Stimulated activated CD4-positive, alpha-beta T cell treated with anti-CD3 and anti-CD28 coated beads, Interleukin-1b, Interleukin-23, amount 100 ng/mL, for 4 hours (primary cell): Measurements from ENCODE around the gene PIM1.
"Not testable (repeated sequence)": the region's sequence is repeated elsewhere in the genome, so short reads cannot be mapped to it uniquely, and the experiment has no call there.

Experiments
- DNase-seq, 2 donors: peaks; one replicate each; pipeline ENCODE4 v3.0.0-alpha.2; 2020; ENCODE audit warnings: low read depth in 2 of 2

PIM1 gene

DNA sequence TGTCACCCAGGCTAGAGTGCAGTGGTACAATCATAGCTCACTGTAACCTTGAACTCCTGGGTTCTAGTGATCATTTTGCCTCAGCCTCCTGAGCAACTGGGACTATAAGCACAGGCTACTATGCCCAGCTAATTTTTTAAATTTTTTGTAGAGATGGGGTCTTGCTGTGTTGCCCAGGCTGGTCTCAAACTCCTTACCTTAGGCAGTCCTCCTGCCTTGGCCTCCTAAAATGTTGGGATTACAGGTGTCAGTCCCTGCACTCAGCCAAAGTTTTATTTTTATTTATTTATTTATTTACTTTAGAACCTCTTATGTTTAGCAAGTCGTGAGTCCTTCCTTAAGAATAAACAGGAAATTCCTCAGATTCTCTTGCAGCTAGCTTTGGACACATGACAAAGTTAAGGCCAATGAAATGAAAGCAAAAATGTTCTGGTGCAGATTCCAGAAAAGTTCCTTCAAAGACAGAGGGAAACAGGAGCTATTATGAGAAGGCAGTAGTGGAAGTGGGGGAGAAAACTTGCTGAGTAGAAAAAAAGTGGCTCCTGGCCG, 19.1 kb downstream of the PIM1 start:
- DNase-seq: no peak

DNA sequence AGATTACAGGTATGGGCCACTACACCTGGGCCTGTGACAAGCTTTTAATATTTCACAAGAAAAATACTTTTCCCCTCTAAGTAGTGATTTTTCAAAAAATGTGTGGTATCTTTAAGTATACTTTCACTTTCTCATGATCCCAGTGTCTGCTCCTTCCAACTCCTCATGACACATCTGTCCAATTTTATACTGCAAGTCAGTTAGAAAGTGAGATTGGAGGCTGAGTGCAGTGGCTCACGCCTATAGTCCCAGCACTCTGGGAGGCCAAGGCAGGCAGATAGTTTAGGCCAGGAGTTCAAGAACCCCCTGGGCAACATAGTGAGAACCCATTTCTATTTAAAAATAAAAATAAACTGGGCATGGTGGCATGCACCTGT, 20.2 kb downstream of the PIM1 start:
- no peak for DNase-seq

DNA sequence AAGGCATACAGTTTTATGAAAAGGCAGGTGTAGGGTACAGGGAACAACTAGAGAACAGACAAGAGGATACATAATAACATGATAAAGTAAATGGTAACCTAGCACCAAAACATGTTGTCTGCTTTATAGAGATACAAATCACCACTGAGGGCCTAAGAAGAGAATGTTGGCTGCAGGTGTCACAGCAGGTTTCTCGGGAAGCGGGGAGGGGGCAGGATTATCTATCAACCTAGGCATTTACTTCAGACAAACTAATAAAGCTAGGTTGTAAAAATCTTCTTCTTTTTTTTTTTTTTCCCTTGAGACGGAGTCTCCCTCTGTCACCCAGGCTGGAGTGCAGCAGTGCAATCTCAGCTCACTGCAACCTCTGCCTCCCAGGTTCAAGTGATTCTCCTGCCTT, 22.7 kb downstream of the PIM1 start:
- no peak for DNase-seq

DNA sequence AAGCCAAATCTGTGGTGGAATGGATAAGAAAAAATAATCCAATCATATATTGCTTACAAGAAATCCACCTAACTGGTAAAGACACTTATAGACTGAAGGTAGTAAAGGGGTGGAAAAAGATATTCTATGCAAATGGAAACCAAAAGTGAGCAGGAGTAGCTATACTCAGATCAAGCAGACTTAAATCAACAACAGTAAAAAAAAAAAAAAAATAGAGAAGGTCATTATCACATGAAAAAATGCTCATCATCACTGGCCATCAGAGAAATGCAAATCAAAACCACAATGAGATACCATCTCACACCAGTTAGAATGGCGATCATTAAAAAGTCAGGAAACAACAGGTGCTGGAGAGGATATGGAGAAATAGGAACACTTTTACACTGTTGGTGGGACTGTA, 24.9 kb downstream of the PIM1 start:
- not testable (repeated sequence) for DNase-seq

DNA sequence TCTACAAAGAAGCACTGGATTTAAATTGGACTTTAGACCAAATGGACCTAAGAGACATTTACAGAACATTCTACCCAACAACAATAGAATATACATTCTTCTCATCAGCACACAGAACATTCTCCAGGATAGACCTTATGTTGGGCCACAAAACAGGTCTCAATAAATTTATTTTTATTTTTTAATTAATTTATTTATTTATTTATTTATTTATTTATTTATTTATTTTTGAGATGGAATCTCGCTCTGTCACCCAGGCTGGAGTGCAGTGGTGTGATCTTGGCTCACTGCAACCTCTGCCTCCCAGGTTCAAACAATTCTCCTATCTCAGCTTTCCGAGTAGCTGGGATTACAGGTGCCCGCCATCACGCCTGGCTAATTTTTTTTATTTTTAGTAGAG, 26.5 kb downstream of the PIM1 start:
- not testable (repeated sequence) for DNase-seq

DNA sequence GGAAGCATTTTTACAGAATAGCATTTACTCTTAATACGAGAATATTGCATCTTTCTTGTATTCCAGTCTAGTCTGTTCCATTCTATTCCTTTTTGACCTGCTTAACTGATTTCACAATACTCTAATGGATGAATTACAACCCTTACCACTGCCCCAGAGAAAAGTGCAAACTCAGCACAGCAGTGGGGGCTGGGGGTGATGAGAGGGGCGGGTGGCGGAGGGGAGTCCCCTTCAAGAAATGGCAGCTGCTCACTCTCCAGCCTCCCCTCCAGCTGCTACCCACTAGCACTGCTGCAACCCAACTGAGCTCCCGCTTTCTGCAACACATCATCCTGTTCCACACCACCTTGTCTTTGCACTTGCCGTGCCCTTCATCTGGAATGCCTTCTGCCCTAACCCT, 30.1 kb downstream of the PIM1 start:
- no peak for DNase-seq

DNA sequence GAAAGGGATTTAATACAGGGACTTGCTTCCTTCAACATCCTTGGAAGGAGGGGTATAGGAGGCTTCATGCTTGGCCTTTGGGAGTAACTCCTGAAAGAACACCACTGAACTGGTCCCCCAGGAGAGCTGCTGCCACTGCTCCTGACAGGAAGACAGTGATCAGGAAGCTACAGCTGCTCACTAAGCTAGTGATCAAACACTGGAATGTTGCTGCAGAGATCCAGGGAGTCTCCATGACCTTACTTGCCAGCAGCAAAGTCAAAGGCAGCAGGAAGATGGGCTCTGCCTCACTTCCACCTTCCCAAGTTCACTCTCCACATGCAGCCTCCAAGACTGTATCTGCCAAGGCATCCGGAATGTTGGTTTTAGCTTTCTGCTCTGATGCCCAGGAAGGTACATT, 31.8 kb downstream of the PIM1 start:
- DNase-seq: no peak

DNA sequence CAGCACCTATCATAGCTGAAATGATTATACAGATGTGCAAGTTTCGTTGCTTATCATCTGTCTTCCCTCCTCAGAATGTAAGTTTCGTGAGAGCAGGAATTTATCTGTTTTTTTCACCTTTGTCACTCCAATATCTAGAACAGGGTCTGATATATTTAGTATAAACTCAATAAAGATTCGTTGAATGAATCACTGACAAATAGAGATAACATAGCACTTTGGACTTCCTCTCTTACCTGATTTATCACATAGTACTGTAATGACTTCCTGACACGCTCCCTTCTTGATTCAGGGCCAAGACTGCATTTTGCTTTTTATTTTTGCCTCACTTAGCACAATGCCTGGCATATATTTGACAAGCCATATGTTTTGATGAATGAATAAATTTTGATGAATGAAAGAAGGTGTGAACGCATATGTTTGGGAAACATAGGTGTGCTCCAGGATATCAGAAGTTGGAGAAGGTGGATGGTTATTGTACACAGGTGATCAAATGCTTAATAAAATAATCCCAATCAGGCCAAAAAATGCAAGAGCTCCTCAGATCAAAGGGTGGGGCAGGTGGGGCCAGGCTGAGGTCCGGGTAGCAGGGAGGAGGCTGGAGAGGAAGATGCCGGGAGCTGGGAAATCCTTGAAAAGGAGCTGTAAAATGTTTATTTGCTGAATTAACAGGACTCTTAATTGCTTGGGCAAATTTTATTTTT, 33.0 kb downstream of the PIM1 start:
- DNase-seq: no peak

DNA sequence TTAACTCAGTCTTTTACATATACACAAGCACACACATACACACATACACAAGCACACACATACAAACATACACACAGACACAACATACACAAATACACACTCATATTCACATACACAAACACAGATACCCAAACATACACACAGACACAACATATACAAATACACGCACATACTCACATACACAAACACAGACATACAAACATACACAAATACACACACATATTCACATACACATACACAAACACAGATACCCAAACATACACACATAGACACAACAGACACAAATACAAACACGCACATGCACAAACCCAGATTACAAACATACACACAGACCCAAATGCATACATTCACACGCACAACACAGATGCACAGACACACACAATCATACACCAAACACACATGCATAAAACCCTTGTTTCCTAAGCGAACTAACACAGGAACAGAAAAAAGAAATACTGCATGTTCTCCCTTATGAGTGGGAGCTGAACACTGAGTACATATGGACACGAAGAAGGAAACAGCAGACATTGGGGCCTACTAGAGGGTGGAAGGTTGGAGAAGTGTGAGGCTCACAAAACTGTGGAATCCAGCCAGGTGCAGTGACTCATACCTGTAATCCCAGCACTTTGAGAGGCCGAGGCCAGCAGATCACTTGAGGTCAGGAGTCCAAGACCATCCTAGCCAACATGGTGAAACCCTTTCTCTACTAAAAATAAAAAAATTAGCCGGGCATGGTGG, 34.2 kb downstream of the PIM1 start:
- DNase-seq: no peak

DNA sequence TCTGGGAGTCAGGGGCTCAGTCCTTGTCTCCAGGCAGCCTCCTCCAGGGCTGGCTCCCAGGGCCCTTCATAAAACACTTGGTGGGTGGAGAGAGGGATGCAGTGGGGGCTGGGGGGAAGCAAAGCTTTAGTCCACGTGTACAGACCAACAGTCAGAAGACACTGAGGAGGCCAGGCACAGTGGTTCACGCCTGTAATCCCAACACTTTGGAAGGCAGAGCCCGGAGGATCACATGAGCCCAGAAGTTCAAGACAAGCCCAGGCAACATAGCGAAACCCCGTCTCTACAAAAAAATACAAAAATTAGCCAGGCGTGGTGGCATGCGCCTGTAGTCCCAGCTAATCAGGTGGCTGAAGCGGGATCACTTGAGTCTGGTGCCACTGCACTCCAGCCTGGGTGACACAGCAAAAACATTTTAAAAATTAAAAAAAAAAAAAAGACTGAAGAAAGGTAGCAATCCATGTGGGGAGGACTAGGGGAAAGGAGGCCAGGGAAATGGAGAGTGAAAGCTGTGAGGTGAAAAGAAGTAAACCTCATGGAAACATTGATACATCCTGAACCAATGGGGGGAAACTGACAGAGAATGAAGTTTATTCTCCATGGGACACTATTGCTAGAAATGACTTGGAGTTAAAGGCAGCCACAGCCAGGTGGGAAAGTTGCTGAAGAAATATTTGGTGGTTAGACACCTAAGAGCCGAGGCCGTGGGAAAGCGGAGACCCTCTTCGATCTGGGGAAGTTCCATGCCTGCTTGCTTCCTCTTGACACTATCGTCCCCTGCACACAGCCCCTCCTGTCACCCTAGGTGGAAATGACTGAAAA, 35.4 kb downstream of the PIM1 start:
- DNase-seq: no peak

DNA sequence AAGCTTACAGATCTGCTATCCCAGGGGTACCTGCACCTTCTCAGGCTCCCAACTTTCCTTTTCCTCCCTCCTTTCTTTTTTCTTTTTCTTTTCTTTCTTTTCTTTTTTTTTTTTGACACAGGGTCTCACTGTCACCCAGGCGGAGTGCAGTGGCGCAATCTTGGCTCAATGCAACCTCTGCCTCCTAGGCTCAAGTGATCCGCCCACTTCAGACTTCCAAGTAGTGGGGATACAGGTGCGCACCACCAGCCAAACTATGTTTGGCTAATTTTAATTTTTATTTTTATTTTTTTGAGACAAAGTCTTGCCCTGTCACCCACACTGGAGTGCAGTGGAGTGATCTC, 36.0 kb downstream of the PIM1 start:
- no peak for DNase-seq

DNA sequence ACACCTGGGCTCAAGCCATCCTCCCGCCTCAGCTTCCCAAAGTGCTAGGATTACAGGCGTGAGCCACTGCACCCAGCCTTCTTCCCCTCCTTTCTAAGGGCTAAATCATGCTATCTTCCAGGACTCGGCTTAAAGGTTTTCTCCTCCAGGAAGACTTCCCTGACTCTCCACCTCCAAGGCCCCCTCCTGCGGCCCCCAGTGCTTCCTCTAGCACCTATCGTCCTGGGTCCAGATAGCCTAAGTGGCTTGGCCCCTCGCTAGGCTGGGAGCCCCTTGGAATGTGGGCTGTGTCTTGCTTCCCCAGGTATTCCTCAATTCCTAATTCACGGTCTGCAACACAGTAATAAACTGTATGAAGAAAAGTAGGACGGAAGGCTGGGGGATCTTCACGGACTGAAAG, 36.7 kb downstream of the PIM1 start:
- no peak for DNase-seq

DNA sequence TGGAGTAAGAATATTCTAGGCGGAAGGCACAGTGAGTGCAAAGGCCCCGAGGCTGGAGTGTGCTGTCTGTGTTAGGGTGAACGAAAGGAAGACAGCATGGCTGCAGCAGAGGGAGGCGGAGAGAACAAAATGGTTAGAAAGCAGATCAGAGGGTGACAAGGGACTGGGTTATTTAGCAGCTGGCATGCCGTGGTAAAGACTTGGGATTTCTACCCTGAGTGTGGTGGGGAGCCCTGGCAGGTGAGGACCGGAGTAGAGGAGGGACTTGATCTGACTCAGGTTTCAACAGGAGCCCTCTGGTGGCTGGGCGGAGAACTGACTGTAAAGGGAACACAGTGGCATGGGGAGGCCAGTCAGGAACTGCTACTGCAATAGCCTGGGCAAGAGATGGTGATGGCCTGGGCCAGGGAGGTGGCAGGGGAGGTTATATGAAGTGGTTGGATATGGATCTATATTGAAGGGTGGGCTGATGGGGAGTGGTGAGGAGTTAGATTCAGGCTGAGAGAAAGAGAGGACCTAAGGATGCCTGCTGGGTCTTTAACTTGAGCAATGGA, 38.0 kb downstream of the PIM1 start:
- peak; percentile 81 to 84 for DNase-seq

DNA sequence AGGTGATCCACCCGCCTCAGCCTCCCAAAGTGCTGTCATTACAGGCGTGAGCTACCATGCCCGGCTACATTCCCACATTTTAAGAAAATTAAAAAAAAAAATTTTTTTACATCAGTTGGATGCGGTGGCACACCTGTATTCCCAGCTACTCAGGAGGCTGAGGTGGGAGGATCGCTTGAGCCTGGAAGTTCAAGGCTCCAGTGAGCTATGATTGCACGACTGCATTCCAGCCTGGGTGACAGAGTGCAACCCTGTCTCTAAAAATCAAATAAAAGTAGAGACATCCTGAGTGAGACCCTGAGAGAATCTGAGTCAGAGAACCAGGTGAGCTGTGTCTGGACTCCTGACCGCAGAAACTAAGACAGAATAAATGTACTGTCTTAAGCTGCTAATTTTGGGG, 38.8 kb downstream of the PIM1 start:
- no peak for DNase-seq

DNA sequence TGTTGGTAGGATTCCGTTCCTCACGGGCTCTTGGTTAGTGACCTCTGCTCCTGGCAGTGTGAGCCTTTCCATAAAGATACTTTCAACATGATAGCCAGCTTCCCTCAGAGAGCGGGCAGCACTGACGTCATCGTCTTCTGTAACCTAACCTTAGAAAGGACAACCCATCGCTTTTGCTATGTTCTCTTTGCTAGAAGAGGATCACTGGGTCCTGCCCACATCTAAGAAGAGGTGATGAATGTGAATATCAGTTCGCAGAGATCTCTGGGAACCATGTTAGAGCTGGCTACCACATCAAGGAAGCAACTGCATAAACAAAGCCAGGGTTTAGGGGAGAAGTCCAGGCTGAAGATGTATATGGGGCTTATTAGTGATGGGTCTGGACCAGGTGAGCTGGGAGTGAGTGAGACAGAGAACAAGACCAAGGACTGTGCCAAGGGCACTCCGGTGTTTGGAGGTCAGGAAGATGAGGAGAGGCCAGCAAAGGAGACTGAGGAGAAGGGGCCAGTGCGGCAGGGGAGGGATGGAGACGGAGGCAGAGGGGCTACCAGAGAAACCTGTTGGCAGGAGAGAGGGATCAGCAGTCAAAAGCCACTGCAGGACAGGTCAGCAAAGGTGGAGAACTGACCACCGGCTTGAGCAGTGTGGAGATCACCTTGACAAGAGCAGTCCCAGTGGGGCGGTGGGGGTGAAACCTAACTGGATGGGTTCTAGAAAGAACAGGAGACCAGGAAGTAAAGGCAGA, 39.7 kb downstream of the PIM1 start:
- DNase-seq: peak in 1 of 2 donors; percentile 18

DNA sequence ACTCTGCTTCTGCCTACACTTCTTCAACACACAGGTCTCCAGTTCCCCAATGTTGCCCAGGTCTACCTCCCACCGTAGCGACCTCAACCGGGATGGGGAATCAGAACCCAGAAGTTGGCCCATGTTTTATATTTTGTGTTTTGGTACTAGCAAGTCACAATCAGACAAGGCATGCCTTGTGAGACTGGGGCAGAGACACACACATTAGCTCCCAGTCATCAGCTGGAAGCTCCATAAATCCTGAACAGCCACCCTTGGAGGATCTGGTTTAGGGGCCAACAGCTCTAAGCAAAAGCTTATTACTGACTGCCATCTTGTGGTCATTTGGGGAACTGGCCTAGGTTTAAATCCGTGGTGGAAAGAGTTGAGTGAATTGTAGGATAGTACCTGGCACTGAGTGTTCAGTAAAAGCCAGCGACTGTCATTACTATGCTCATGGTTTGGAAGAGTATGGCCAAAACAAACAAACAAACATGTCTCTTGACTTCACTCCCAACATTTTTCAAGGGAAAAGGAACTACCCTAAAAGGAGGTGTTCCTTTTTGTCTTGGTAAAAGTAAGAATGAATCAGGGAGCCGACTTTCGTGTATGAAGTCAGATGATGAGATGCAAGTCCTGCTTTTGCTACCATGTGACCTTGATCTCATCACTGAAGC, 40.5 kb downstream of the PIM1 start:
- DNase-seq: peak; percentile 42 to 82

DNA sequence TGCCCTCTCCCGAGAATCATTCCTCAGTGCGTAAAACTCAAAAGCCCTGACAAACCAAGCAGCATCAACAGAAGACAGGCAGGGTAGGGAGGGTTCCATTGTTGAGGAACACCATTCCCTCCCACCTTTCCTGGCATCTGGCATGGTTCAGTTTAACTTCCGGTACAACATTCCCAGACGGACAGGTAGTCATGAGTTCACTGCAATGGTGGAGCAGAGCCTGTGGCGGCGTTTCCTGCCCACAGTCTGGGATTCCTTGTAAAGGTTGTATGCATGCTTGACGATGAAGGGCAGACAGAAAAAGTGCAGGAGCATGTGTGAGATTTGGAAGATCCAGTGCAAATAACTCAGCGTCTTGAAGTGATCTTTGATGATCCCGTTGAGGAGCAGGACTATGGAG, 42.3 kb downstream of the PIM1 start:
- DNase-seq: no peak

DNA sequence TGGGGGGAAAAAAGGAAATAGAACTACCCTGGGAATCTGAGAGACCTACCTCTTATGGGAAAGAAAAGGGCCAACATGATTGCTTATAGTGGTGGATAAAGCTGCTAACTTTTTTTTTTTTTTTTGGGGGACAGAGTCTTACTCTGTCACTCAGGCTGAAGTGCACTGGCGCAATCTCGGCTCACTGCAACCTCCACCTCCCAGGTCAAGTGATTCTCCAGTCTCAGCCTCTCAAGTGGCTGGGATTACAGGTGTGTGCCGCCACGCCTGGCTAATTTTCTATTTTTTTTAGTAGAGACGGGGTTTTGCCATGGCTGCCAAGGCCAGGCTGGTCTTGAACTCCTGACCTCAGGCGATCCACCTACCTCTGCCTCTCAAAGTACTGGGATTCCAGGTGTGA, 48.1 kb downstream of the PIM1 start:
- no peak for DNase-seq

DNA sequence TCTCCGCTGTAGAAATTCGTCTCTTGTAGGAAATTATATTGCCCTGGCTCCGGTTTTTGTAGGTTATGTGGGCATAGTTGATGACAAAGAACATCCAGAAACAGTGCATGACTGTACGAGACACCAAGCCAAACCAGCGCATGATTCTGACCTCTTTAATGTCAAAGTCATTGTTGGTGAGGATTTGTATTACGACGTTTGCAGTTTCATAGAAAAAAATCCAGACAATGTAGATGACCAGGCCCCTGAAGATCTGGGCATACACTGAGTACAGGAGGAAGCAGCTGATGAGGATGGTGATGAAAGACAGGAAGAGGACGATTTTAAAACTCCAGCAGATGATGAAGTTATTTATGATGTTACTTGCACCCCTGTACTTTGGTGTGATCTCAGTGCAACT, 48.6 kb downstream of the PIM1 start:
- no peak for DNase-seq

DNA sequence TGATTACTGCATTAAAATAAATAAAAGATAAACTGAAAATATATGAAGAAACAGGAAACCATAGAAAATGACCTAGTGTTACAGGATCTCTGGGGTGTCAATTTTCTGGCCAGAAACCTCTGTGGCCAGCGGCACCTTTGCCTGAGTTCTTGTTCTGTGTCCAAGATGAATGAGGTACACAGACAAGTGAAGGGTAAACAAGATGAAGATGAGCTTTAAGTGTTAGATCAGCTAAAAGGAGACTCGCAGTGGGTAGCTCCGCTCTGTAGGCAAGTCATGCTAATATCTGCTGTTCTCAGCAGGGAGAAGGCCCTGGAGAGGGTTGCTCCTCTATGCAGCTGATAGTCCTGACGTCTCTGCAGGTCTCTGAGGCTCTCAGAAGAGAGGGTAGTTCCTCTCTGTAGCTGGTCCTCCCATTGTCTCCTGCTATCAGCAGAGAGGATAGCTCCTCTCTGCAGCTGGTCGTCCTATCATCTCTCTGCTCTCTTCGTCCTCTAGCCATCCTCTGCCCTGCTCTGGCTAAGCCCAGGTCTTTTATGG, 51.7 kb downstream of the PIM1 start:
- DNase-seq: no peak
